IPS-11a (cell line): ENCODE results near the gene CCDC57.

ENCODE experiments used
- H3K4me3 ChIP-seq: one replicate; pipeline ENCODE4 v1.5.1; 2013; ENCODE audit warnings: low read depth, low read length, control low read depth

The CCDC57 gene

GRCh38 chr17:82246365-82247181 is 33.9 kb upstream of the CCDC57 start:
- no peak overlapping the region for H3K4me3 ChIP-seq

GRCh38 chr17:82246040-82246364 is 33.4 kb upstream of the CCDC57 start:
- H3K4me3 ChIP-seq, result no peak overlapping the region

GRCh38 chr17:82245134-82246039 is 32.7 kb upstream of the CCDC57 start:
- H3K4me3 ChIP-seq, result no peak overlapping the region

GRCh38 chr17:82244413-82245133 is 31.9 kb upstream of the CCDC57 start:
- no peak overlapping the region for H3K4me3 ChIP-seq

- no peak overlapping the region for H3K4me3 ChIP-seq
Measured at GRCh38 chr17:82243648-82244412, 31.2 kb upstream of the CCDC57 start.

GRCh38 chr17:82242977-82243647 is 30.5 kb upstream of the CCDC57 start:
- H3K4me3 ChIP-seq, result no peak overlapping the region

- H3K4me3 ChIP-seq, result no peak overlapping the region
Measured at GRCh38 chr17:82242698-82242976, 30.0 kb upstream of the CCDC57 start.

- no peak overlapping the region for H3K4me3 ChIP-seq
Measured at GRCh38 chr17:82241926-82242697, 29.5 kb upstream of the CCDC57 start.

- no peak overlapping the region for H3K4me3 ChIP-seq
Measured at GRCh38 chr17:82241183-82241925, 28.7 kb upstream of the CCDC57 start.

- H3K4me3 ChIP-seq, result no peak overlapping the region
Measured at GRCh38 chr17:82240506-82241182, 28.0 kb upstream of the CCDC57 start.

- no peak overlapping the region for H3K4me3 ChIP-seq
Measured at GRCh38 chr17:82239926-82240505, 27.4 kb upstream of the CCDC57 start.

GRCh38 chr17:82239401-82239925 is 26.8 kb upstream of the CCDC57 start:
- no peak overlapping the region for H3K4me3 ChIP-seq

GRCh38 chr17:82238472-82239201 is 26.0 kb upstream of the CCDC57 start:
- H3K4me3 ChIP-seq, result no peak overlapping the region

GRCh38 chr17:82237746-82238471 is 25.3 kb upstream of the CCDC57 start:
- H3K4me3 ChIP-seq, result no peak overlapping the region

GRCh38 chr17:82237083-82237745 is 24.6 kb upstream of the CCDC57 start:
- no peak overlapping the region for H3K4me3 ChIP-seq
